Lower lobe of right lung (tissue), 2 donors: Measurements from ENCODE around the gene CYP2C9. TPM values are rescaled to one million over a fixed set of nuclear protein-coding genes. Genes with fewer than 3 reads are reported as not detected.

Experiments
- ATAC-seq, 2 donors: fragments of 200-7000 bp; cut with Tn5 transposase; one replicate each; pipeline ENCODE4 v1.9.1; 2020 to 2022; ENCODE audit warnings: mild to moderate bottlenecking in 2 of 2, moderate library complexity in 2 of 2
- DNase-seq: peaks from one replicate; pipeline ENCODE4 v3.0.0-alpha.2; 2020
- H3K27ac ChIP-seq: fragments of 200-600 bp; one replicate; pipeline ENCODE4 v1.8.0; 2022
- H3K27me3 ChIP-seq: fragments of 200-600 bp; one replicate; pipeline ENCODE4 v1.8.0; 2022; ENCODE audit warnings: low read depth
- H3K36me3 ChIP-seq: fragments of 200-600 bp; one replicate; pipeline ENCODE4 v1.8.0; 2022; ENCODE audit warnings: mild to moderate bottlenecking
- H3K4me1 ChIP-seq: fragments of 200-600 bp; one replicate; pipeline ENCODE4 v1.8.0; 2022
- H3K4me3 ChIP-seq: fragments of 200-600 bp; one replicate; pipeline ENCODE4 v1.8.0; 2022; ENCODE audit warnings: mild to moderate bottlenecking
- H3K9me3 ChIP-seq: fragments of 200-600 bp; one replicate; pipeline ENCODE4 v1.8.0; 2022
- CTCF ChIP-seq: fragments of 200-600 bp; IDR thresholded peaks from one replicate; pipeline ENCODE4 v1.8.0; 2022; ENCODE audit warnings: antibody characterized with exemption, mild to moderate bottlenecking
- intact Hi-C: fragments of 100-400 bp; cut with DNase I; formaldehyde crosslinking; loops from one replicate; pipeline ENCODE4 v1.11.0; 2022
- total RNA-seq: library from RNA; stranded (reverse); fragmentation: NEBNext Ultra II Directional; extraction: Animal tissue kit (Norgen Biotek cat#: 25700); gene quantifications from one replicate; pipeline ENCODE4 v1.2.1, GENCODE V29; 2021
- donor health status: DM: no; HTN: yes; CAD: no; lungs with severe emphysema.

CYP2C9 gene
- total RNA-seq, 1 donor from 2014 or later, result 0.38 TPM

- Histone ChIP-seq H3K36me3 (no peaks in the 10 kb centered on the region), H3K27me3 (no peaks in the 10 kb centered on the region), H3K9me3 (peaks cover 10% of the 10 kb centered on the region), H3K27ac (no peak overlapping the region), H3K4me1 (no peaks in the 10 kb centered on the region), H3K4me3 (no peak overlapping the region)
- intact Hi-C loops, result no loop called here
- ATAC-seq, result no peak
- TF ChIP-seq CTCF, result no peak
- DNase-seq, result no peak
These were observed 52.9 kb downstream of the CYP2C9 start for GRCh38 chr10:94991243-94991888.

- no peak overlapping the region for H3K27ac ChIP-seq
- H3K4me1 ChIP-seq, result no peaks in the 10 kb centered on the region
- no peak for ATAC-seq
- intact Hi-C loops, result no loop called here
- no peak for TF ChIP-seq CTCF
- H3K36me3 ChIP-seq, result no peaks in the 10 kb centered on the region
- H3K27me3 ChIP-seq, result no peaks in the 10 kb centered on the region
- DNase-seq, result no peak
- H3K9me3 ChIP-seq, result peaks cover 10% of the 10 kb centered on the region
- H3K4me3 ChIP-seq, result no peak overlapping the region
These were observed 54.4 kb downstream of the CYP2C9 start for GRCh38 chr10:94992811-94993210.

- H3K27ac ChIP-seq, result no peak overlapping the region
- intact Hi-C loops, result no loop called here
- no peak for TF ChIP-seq CTCF
- H3K36me3 ChIP-seq, result no peaks in the 10 kb centered on the region
- H3K4me3 ChIP-seq, result no peak overlapping the region
- DNase-seq (no peak), ATAC-seq (no peak)
- no peaks in the 10 kb centered on the region for H3K27me3 ChIP-seq
- H3K9me3 ChIP-seq, result no peaks in the 10 kb centered on the region
- H3K4me1 ChIP-seq, result no peaks in the 10 kb centered on the region
These were observed 59.3 kb downstream of the CYP2C9 start for GRCh38 chr10:94997741-94998174.

GRCh38 chr10:95026461-95026860, 88.0 kb downstream of the CYP2C9 start:
- H3K27me3 ChIP-seq, result no peaks in the 10 kb centered on the region
- H3K27ac ChIP-seq, result no peak overlapping the region
- intact Hi-C loops, result no loop called here
- no peaks in the 10 kb centered on the region for H3K36me3 ChIP-seq
- no peaks in the 10 kb centered on the region for H3K4me1 ChIP-seq
- TF ChIP-seq CTCF, result no peak
- peak; percentile 63 to 72 for ATAC-seq
- no peaks in the 10 kb centered on the region for H3K9me3 ChIP-seq
- H3K4me3 ChIP-seq, result no peak overlapping the region
- no peak for DNase-seq

- intact Hi-C loops, result no loop called here
- Histone ChIP-seq H3K4me3 (no peak overlapping the region), H3K9me3 (no peaks in the 10 kb centered on the region), H3K36me3 (no peaks in the 10 kb centered on the region), H3K27me3 (no peaks in the 10 kb centered on the region), H3K4me1 (no peaks in the 10 kb centered on the region), H3K27ac (no peak overlapping the region)
- TF ChIP-seq CTCF, result no peak
- DNase-seq (no peak), ATAC-seq (no peak)
These were observed 93.2 kb downstream of the CYP2C9 start for GRCh38 chr10:95031656-95032055.
